ENCODE measurements around the gene PPIL1.
"Not testable (repeated sequence)": the region's sequence is repeated elsewhere in the genome, so short reads cannot be mapped to it uniquely, and the experiment has no call there.

Gene PPIL1

GRCh38 chr6:36818756-36819155 lies 55.8 kb downstream of the PPIL1 start:
- DNase-seq (ENCODE audit: extremely low read depth in 1 of 2, low read depth in 1 of 2), result no peak

- no peak for DNase-seq (ENCODE audit: extremely low read depth in 1 of 2, low read depth in 1 of 2)
Measured at GRCh38 chr6:36817847-36818246, 56.8 kb downstream of the PPIL1 start.

- no peak for DNase-seq (ENCODE audit: extremely low read depth in 1 of 2, low read depth in 1 of 2)
Measured at GRCh38 chr6:36817176-36817817, 57.3 kb downstream of the PPIL1 start.

GRCh38 chr6:36815962-36816735 lies 58.5 kb downstream of the PPIL1 start:
- no peak for DNase-seq (ENCODE audit: extremely low read depth in 1 of 2, low read depth in 1 of 2)

GRCh38 chr6:36814249-36814648 lies 60.4 kb downstream of the PPIL1 start:
- no peak for DNase-seq (ENCODE audit: extremely low read depth in 1 of 2, low read depth in 1 of 2)

GRCh38 chr6:36813526-36813925 lies 61.1 kb downstream of the PPIL1 start:
- DNase-seq (ENCODE audit: extremely low read depth in 1 of 2, low read depth in 1 of 2), result no peak

GRCh38 chr6:36813047-36813446 lies 61.6 kb downstream of the PPIL1 start:
- not testable (repeated sequence) for DNase-seq (ENCODE audit: extremely low read depth in 1 of 2, low read depth in 1 of 2)

- DNase-seq (ENCODE audit: extremely low read depth in 1 of 2, low read depth in 1 of 2), result no peak
Measured at GRCh38 chr6:36809941-36810803, 64.4 kb downstream of the PPIL1 start.

GRCh38 chr6:36809156-36809555 lies 65.4 kb downstream of the PPIL1 start:
- DNase-seq (ENCODE audit: extremely low read depth in 1 of 2, low read depth in 1 of 2), result no peak

GRCh38 chr6:36808634-36809033 lies 66.0 kb downstream of the PPIL1 start:
- no peak for DNase-seq (ENCODE audit: extremely low read depth in 1 of 2, low read depth in 1 of 2)

GRCh38 chr6:36807750-36808149 lies 66.9 kb downstream of the PPIL1 start:
- DNase-seq (ENCODE audit: extremely low read depth in 1 of 2, low read depth in 1 of 2), result no peak

- DNase-seq (ENCODE audit: extremely low read depth in 1 of 2, low read depth in 1 of 2), result no peak
Measured at GRCh38 chr6:36807143-36807542, 67.5 kb downstream of the PPIL1 start.

GRCh38 chr6:36805917-36806316 lies 68.7 kb downstream of the PPIL1 start:
- no peak for DNase-seq (ENCODE audit: extremely low read depth in 1 of 2, low read depth in 1 of 2)

- DNase-seq (ENCODE audit: extremely low read depth in 1 of 2, low read depth in 1 of 2), result no peak
Measured at GRCh38 chr6:36805096-36805797, 69.4 kb downstream of the PPIL1 start.

Measured in activated CD8-positive, alpha-beta memory T cell treated with anti-CD3 and anti-CD28 coated beads for 1 hour (primary cell).